ENCODE data around the gene RPL4.

The RPL4 gene

DNA sequence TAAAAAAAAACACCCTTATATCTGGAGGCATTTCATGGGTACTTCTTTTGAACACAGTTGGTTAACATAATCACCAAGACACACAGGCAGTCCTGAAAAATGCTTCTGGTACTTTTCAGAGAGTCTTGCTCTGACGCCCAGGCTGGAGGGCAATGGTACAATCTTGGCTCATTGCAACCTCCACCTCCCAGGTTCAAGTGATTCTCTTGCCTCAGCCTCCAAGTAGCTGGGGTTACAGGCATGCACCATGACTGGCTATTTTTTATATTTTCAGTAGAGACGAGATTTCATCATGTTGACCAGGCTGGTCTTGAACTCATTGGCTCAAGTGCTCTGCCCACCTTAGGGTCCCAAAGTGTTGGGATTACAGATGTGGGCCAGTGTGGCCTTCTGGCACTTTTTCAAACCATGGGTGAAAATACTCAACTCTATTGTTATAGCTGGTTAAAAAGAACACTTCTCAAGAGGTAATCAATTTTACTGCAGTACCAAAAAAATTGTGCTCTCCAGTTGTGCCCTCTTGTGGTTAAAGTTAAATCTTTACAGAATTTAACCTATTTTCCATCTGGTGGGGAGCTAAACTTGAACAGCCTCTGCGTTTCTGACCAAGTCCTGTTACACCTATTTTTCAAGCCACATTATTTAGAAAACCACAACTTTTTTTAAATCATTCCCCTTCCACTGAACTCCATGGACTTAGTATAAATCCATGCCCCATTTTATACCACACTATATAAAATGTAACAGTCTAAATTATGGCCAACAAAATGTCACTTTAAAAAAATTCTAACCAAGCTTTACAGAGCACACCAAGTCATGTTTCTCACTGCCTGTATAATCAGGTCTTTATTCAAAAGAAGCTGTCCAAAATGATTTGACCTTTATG, 5.9 kb downstream of the RPL4 start:
- Mint-ChIP-seq H3K4me3 (peak overlapping the region; percentile 96), H3K4me1 (peaks cover 68% of the 10 kb centered on the region), H3K27me3 (no peaks in the 10 kb centered on the region), H3K27ac (peak overlapping the region; percentile 97), H3K36me3 (peaks cover 45% of the 10 kb centered on the region), H3K9me3 (no peaks in the 10 kb centered on the region)

DNA sequence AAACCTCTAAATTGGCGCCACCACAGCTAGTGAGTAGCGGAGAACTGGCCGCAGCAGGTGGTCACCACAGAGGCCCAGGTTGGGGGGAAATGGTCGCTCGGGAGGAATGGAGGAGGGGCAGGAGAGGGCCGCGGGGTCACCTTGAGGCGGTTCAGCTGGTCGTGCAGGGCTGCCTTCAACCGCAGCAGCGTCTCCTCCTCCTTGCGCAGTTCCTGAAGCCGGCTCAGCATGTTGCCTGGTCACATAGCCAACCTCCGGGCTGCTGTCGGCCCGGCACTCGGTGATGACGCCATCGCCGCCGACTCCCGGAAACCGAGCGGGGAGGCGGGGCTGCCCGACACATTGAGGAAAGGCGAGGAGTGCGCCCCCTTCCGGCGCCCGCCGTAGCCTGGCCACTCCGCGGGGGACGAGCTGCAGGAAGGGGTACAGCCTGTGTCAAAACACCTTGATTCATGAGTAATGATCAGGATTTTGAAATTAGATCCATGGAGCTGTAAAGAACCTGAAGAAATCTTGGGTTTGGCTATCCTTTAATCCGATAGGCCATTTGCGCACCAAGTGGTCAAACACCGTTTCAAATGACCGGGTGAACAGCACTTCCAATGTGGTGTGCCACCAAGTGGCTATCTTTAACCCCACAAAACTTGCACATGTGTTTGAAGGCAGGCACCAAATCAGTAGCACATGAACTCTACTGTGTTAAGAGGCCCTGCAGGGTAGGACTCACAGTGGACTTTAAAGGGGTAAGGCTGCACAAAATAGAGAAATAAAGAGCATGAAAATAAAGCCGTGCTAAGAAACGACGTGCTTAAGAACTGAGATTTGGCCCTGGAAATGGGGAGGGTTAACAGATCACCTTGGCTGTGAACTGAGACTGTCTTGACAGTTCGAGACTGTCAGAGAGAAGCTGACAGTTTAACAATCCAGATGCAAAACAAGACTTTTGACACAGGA, 6.9 kb downstream of the RPL4 start, which contains the start of gene SNAPC5:
Gene SNAPC5 (minus strand): TSS at position 261 of the 954 bp plus-strand sequence. CDS start 31 bp downstream, at position 230.
- Mint-ChIP-seq H3K9me3 (no peaks in the 10 kb centered on the region), H3K4me1 (peaks cover 72% of the 10 kb centered on the region), H3K27ac (peak within 1 kb of the TSS; percentile 97), H3K27me3 (no peaks in the 10 kb centered on the region), H3K36me3 (peaks cover 38% of the 10 kb centered on the region), H3K4me3 (peak within 1 kb of the TSS; percentile 96)

DNA sequence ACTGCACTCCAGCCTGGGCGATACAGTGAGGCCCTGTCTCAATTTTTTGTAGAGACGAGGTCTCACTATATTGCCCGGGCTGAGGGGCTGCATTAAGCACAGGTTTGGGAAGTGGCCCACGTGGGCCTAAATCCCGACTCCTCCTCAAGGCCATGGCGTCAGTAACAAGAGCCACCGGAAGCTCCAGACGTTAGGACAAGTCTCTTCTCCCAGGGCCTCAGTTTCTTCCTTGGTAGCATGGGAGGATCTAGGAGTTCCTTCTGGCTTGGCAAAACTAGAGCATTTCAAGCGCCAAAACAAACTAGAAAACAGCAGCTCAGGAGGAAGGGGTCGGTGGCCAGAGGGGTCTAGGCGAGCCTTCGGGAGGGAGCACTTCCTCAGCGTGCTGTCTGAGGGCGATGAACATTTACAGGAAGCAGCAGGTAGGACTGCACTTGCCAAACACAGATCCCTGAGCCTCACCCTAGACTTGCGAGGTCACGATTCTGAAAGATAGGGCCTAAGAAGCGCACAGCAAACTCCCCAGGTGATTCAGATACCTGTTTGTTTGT, 7.6 kb downstream of the RPL4 start:
- Mint-ChIP-seq H3K27me3 (no peaks in the 10 kb centered on the region), H3K4me3 (peak overlapping the region; percentile 96), H3K4me1 (peaks cover 66% of the 10 kb centered on the region), H3K9me3 (no peaks in the 10 kb centered on the region), H3K36me3 (peaks cover 33% of the 10 kb centered on the region), H3K27ac (peak overlapping the region; percentile 97)

DNA sequence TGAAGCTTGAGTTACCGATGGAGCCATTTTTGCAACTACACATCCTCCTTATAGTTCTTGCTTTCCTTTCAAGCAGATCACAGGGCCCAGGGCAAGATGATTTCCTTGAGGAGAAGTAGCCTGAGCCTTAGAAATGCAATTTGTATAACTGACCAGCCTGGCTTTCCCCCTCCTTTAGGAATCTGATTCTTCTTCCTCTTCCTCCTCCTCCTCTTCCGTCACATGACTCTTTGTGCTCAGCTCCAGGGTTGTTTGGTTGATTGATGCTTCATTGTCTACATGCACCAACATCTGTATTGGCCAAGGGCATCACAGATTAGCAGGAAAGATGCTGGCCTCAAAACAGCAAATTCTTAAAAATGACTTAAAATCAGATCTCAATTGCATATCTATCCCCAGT, 10.4 kb downstream of the RPL4 start:
- Mint-ChIP-seq H3K36me3 (peaks cover 19% of the 10 kb centered on the region), H3K27me3 (no peaks in the 10 kb centered on the region), H3K9me3 (no peaks in the 10 kb centered on the region), H3K4me3 (peak overlapping the region; percentile 40), H3K27ac (peak overlapping the region; percentile 93), H3K4me1 (peaks cover 47% of the 10 kb centered on the region)

DNA sequence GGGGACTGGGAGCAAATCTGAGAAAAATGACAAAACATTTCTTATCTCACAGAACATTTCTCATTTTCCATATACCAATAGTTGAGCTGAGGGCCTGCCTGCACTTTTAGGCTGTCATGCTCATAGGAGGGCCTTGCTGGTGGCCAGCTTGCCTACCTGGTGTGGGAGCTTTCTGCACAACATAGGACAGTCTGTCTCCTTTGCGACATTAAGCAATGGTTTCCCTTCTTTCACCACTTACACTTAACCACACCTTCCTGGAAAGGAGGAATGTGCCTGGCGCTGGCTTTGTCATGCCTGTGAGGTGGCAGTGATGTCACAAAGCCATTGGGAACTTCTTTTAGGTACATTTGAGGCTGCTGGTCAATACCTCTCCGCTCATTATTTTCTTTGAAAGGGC, 12.8 kb downstream of the RPL4 start:
- peaks cover 37% of the 10 kb centered on the region for H3K4me1 Mint-ChIP-seq
- H3K36me3 Mint-ChIP-seq: peaks cover 13% of the 10 kb centered on the region
- H3K9me3 Mint-ChIP-seq: no peaks in the 10 kb centered on the region
- no peaks in the 10 kb centered on the region for H3K27me3 Mint-ChIP-seq
- H3K4me3 Mint-ChIP-seq: no peak overlapping the region
- H3K27ac Mint-ChIP-seq: no peak overlapping the region

DNA sequence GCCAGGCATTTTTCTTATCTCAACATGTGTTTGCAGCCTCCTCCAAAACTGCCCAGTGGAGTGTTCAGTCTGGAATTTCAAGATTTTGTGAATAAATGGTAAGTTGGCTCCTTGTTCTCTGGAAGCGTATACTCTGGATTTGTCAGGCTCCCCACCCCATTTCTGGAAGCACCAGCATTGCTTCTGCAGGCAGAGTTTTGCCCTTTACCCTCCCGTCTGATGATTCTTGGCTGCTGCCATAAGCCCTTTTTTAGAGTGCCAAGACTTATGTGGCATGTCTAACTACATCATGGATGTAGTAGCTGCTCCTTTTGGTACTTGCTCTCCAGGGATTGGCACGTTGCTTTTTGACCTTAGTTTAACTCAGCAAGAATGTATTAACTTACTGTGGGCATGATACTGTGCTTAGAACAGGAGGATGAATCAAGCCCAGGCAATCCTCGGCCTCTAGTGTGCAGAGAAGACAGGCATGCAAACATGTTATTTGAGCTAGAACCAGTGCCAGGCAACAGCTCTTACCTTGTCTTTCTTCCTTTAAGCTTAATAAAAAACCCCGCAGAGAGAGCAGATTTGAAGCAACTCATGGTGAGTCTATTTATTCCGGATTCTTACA, 15.4 kb downstream of the RPL4 start:
- Mint-ChIP-seq H3K9me3 (no peaks in the 10 kb centered on the region), H3K4me3 (no peak overlapping the region), H3K4me1 (peaks cover 19% of the 10 kb centered on the region), H3K27ac (no peak overlapping the region), H3K27me3 (no peaks in the 10 kb centered on the region), H3K36me3 (peaks cover 8% of the 10 kb centered on the region)

DNA sequence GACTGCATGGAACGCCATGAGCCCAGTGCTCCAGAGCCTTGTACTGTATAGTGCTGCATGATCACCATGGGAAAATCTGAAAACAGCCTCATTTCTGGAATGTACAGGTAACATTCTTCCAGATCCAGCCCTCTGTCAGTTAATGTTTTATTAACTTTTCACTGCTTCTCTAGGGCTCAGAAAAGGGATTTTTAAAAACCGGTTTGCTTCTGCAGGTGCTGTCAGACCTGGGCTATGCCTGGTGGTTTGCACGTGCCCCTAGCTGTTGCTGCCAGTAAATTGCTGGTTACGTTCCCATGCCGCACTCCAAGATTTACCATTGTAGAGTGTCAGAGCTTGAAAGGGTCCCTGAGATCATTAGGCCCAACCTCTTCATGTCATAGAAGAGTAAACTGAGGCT, 16.1 kb downstream of the RPL4 start:
- Mint-ChIP-seq H3K27ac (no peak overlapping the region), H3K36me3 (peaks cover 7% of the 10 kb centered on the region)

DNA sequence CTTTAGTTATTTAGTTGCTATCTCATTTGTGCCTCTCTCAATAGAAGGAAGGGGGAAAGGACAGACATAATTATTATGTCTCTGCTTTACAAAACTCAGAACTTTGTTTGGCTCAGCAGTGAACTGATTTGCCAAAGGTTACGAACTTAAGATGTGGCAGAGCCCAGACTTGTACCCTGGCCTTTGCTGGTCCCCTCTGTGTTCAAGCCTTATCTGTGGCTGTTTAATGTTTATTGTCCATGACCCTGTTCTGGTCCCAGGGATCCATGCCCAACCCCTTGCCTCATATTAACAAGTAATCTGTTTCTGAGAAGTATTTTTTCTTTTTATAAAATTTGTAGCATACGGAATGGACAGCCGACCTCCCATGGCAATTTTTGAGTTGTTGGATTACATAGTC, 17.8 kb downstream of the RPL4 start:
- no peaks in the 10 kb centered on the region for H3K27me3 Mint-ChIP-seq
- H3K27ac Mint-ChIP-seq: peak overlapping the region; percentile 30
- no peak overlapping the region for H3K4me3 Mint-ChIP-seq
- peaks cover 4% of the 10 kb centered on the region for H3K4me1 Mint-ChIP-seq
- no peaks in the 10 kb centered on the region for H3K9me3 Mint-ChIP-seq
- peaks cover 12% of the 10 kb centered on the region for H3K36me3 Mint-ChIP-seq

More for the DNA sequence above, 16.1 kb downstream of the RPL4 start:
- H3K9me3 Mint-ChIP-seq: no peaks in the 10 kb centered on the region
- no peaks in the 10 kb centered on the region for H3K27me3 Mint-ChIP-seq
- peaks cover 13% of the 10 kb centered on the region for H3K4me1 Mint-ChIP-seq
- H3K4me3 Mint-ChIP-seq: no peak overlapping the region

DNA sequence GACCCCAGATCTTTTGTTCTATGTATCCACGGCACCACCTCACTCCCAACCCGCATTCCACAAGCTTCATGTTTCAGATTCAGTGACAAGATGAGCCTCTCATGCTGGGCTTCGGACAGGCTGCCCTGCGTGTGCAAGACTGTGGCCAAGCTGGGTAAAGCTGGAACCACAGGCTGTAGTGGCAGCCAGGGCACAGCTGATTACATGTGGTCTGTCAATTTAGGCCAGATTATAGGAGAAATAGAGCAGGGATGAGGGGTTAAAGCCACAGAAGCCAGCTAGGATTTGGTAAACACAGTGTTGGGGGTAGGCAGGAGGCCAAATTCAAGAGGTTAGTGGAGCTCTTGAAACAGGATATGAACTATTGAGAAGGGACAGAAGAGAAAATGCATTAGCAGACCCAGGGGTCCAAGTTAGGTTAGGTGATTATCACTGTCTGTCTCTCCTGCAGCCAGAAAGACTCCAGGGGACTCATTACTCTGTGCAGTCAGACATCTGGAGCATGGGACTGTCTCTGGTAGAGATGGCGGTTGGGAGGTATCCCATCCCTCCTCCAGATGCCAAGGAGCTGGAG, 20.0 kb downstream of the RPL4 start:
- Mint-ChIP-seq H3K27me3 (no peaks in the 10 kb centered on the region), H3K4me3 (no peak overlapping the region), H3K9me3 (no peaks in the 10 kb centered on the region), H3K27ac (peak overlapping the region; percentile 94), H3K36me3 (peaks cover 9% of the 10 kb centered on the region), H3K4me1 (no peaks in the 10 kb centered on the region)

DNA sequence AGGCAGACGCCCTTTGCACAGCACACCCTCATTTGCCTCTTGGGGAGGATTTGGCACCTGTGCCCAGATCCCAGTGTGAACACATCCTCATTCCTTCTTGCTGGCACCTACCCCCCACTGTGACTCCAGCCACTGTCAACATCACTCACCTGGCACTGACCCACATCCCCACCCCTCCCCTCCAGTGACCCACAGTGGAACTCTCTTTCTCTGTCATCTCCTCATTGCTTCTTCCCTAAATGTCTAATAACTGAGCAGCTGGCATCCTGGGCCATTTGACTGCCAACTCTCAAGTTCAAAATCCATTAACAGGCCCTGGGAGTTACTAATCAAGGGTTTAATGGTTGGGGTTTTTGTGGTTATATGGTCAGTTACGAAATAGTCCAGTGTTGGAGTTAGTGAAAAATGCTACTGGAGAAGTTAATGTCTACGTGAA, 21.5 kb downstream of the RPL4 start:
- Mint-ChIP-seq H3K4me3 (no peak overlapping the region), H3K9me3 (no peaks in the 10 kb centered on the region), H3K27ac (peak overlapping the region; percentile 8), H3K36me3 (peaks cover 9% of the 10 kb centered on the region), H3K4me1 (no peaks in the 10 kb centered on the region), H3K27me3 (no peaks in the 10 kb centered on the region)

DNA sequence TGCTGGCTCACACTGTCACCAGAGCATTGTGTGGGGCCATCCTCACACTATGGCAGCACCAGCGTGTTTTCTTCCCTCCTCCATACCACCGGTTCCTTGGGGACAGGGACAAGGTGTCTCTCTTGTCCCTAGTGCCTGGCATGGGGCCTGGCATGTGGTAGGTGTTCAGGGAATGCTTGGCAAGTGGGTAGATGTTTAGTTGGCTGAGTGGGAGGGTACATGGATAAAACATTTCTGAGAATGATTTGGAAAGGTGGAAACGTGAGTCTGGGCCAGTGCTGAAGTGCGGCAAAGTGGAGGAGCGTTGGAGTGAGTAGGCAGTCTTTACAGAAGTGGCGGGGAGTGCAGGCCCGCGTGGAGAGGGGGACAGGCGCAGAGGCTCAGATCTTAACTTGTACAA, 22.1 kb downstream of the RPL4 start:
- H3K9me3 Mint-ChIP-seq: no peaks in the 10 kb centered on the region
- peaks cover 9% of the 10 kb centered on the region for H3K36me3 Mint-ChIP-seq
- H3K27ac Mint-ChIP-seq: peak overlapping the region; percentile 67
- no peaks in the 10 kb centered on the region for H3K27me3 Mint-ChIP-seq
- no peak overlapping the region for H3K4me3 Mint-ChIP-seq
- H3K4me1 Mint-ChIP-seq: no peaks in the 10 kb centered on the region

DNA sequence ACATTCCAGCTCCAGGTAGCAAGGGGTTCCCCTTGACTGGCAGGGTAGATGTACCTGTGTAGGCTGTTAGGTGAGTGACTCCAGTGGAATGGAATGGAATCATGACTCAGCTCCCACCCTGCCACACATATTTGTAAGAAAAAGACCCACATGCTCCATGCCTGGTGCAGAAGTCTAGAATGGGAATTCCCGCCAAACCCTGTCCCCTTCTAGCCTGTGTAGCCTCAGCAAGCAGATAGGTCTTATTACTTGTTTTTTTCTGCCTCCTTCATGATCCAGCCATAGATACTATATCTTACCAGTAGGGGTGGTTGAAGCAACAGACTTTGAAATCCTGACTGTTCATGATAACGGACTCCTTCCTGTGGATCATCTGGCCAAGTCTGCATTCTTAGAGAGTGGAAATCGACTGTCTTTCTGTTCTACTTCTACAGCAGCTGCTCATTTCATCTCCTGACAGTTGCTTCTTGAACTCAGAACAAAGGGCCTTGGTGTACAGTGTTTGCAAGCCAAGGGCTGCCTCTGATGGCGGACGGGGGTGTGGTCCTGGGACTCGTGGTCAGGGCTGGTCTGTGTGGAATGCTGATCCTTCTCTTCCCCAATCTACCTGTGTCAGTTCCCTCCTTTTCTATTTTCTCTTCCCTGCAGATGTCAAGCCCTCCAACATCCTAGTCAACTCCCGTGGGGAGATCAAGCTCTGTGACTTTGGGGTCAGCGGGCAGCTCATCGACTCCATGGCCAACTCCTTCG, 23.4 kb downstream of the RPL4 start:
- Mint-ChIP-seq H3K4me3 (no peak overlapping the region), H3K27ac (peak overlapping the region; percentile 31), H3K9me3 (no peaks in the 10 kb centered on the region), H3K27me3 (no peaks in the 10 kb centered on the region), H3K36me3 (peaks cover 7% of the 10 kb centered on the region), H3K4me1 (peaks cover 8% of the 10 kb centered on the region)

DNA sequence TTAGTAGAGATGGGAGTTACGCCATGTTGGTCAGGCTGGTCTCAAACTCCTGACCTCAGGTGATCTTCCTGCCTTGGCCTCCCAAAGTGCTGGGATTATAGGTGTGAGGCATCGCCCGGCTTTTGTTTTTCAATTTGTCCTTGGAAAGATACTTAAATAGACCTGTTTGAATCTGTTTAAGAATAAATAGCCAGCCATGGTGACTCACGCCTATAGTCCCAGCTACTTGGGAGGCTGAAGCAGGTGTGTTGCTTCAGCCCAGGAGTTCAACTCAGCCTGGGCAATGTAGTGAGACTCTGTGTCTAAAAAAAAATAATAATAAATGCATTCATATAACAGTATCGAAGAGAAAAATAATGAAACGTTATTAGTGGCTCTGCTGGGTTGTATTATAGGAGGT, 24.4 kb downstream of the RPL4 start:
- no peaks in the 10 kb centered on the region for H3K27me3 Mint-ChIP-seq
- H3K36me3 Mint-ChIP-seq: peaks cover 7% of the 10 kb centered on the region
- H3K27ac Mint-ChIP-seq: no peak overlapping the region
- H3K9me3 Mint-ChIP-seq: no peaks in the 10 kb centered on the region
- peaks cover 10% of the 10 kb centered on the region for H3K4me1 Mint-ChIP-seq
- H3K4me3 Mint-ChIP-seq: no peak overlapping the region

DNA sequence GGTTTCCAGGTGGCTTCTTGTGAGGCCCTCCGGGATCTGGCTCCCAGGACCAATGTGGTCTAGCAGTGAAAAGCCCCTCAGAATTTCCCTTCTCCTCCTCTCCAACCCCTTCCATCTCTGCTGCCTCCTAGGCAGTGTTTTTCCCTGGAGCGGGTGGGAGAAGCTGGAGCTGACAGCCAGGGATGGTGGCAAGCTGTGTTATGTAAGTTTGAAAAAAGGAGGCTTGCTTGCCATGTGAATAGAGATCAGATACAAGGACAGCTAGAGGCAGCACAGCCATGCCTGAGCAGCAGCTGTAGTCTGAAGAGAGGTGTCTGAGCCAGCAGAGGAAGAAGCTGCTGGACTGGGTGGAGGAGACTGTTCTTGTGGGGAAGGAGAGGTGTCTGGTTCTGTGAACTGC, 27.6 kb downstream of the RPL4 start:
- peak overlapping the region; percentile 83 for H3K27ac Mint-ChIP-seq
- H3K9me3 Mint-ChIP-seq: no peaks in the 10 kb centered on the region
- no peak overlapping the region for H3K4me3 Mint-ChIP-seq
- no peaks in the 10 kb centered on the region for H3K36me3 Mint-ChIP-seq
- peaks cover 28% of the 10 kb centered on the region for H3K4me1 Mint-ChIP-seq
- no peaks in the 10 kb centered on the region for H3K27me3 Mint-ChIP-seq

Measured in activated naive CD4-positive, alpha-beta T cell treated with anti-CD3 and anti-CD28 coated beads, Interleukin-2, amount 50 U/mL, for 24 hours (primary cell).